ENCODE results near the gene PREX1.

Gene PREX1

GRCh38 chr20:48722737-48723191 is 105.0 kb downstream of the PREX1 start:
- DNase-seq (ENCODE audit: low read depth): no peak
- H3K4me3 ChIP-seq (ENCODE audit: low read depth, low read length): peak overlapping the region; percentile 6
- TF ChIP-seq POLR2A (IDR thresholded peaks at IDR 0.05; ENCODE audit: extremely low read depth, insufficient read length): no peak
- TF ChIP-seq MAX (IDR thresholded peaks at IDR 0.05; ENCODE audit: low read depth, low read length): no peak
- no peak for TF ChIP-seq CTCF (IDR thresholded peaks at IDR 0.05; ENCODE audit: low read depth, low read length)
- TF ChIP-seq MYC (IDR thresholded peaks at IDR 0.05; ENCODE audit: low read depth, low read length): no peak

GRCh38 chr20:48722002-48722731 is 105.6 kb downstream of the PREX1 start:
- no peak overlapping the region for H3K4me3 ChIP-seq (ENCODE audit: low read depth, low read length)
- peak; percentile 88 for TF ChIP-seq MAX (IDR thresholded peaks at IDR 0.05; ENCODE audit: low read depth, low read length)
- peak; percentile 92 for TF ChIP-seq MYC (IDR thresholded peaks at IDR 0.05; ENCODE audit: low read depth, low read length)
- TF ChIP-seq CTCF (IDR thresholded peaks at IDR 0.05; ENCODE audit: low read depth, low read length): no peak
- TF ChIP-seq POLR2A (IDR thresholded peaks at IDR 0.05; ENCODE audit: extremely low read depth, insufficient read length): no peak
- peak; percentile 93 for DNase-seq (ENCODE audit: low read depth)

- TF ChIP-seq CTCF (IDR thresholded peaks at IDR 0.05; ENCODE audit: low read depth, low read length) (no peak), MYC (IDR thresholded peaks at IDR 0.05; ENCODE audit: low read depth, low read length) (no peak), POLR2A (IDR thresholded peaks at IDR 0.05; ENCODE audit: extremely low read depth, insufficient read length) (no peak), MAX (IDR thresholded peaks at IDR 0.05; ENCODE audit: low read depth, low read length) (no peak)
- no peak for DNase-seq (ENCODE audit: low read depth)
- H3K4me3 ChIP-seq (ENCODE audit: low read depth, low read length): no peak overlapping the region
Observed at GRCh38 chr20:48721324-48722001, 106.3 kb downstream of the PREX1 start.

GRCh38 chr20:48720256-48720985 is 107.4 kb downstream of the PREX1 start:
- DNase-seq (ENCODE audit: low read depth): no peak
- no peak overlapping the region for H3K4me3 ChIP-seq (ENCODE audit: low read depth, low read length)
- TF ChIP-seq MAX (IDR thresholded peaks at IDR 0.05; ENCODE audit: low read depth, low read length) (no peak), MYC (IDR thresholded peaks at IDR 0.05; ENCODE audit: low read depth, low read length) (no peak), CTCF (IDR thresholded peaks at IDR 0.05; ENCODE audit: low read depth, low read length) (no peak), POLR2A (IDR thresholded peaks at IDR 0.05; ENCODE audit: extremely low read depth, insufficient read length) (no peak)

- no peak for DNase-seq (ENCODE audit: low read depth)
- H3K4me3 ChIP-seq (ENCODE audit: low read depth, low read length): no peak overlapping the region
- TF ChIP-seq MAX (IDR thresholded peaks at IDR 0.05; ENCODE audit: low read depth, low read length) (no peak), CTCF (IDR thresholded peaks at IDR 0.05; ENCODE audit: low read depth, low read length) (no peak), MYC (IDR thresholded peaks at IDR 0.05; ENCODE audit: low read depth, low read length) (no peak), POLR2A (IDR thresholded peaks at IDR 0.05; ENCODE audit: extremely low read depth, insufficient read length) (no peak)
Observed at GRCh38 chr20:48719598-48720255, 108.1 kb downstream of the PREX1 start.
